Measurements from ENCODE around the gene KIAA2012. TPM values are rescaled to one million over a fixed set of nuclear protein-coding genes. Genes with fewer than 3 reads are reported as not detected.

KIAA2012 gene
- total and polyA plus RNA-seq, 4 donors = under 0.01 to 0.61 (median 0.42) TPM

- WGBS = 76% methylated on average over 9 of the region's 9 CpGs
- TF ChIP-seq ZBTB33 (IDR thresholded peaks at IDR 0.05) (no peak), RXRA (IDR thresholded peaks at IDR 0.05) (no peak), EGR1 (IDR thresholded peaks at IDR 0.05; ENCODE audit: low read depth in 2 of 2) (no peak), FOXA1 (IDR thresholded peaks at IDR 0.05) (no peak), TAF1 (conservative IDR thresholded peaks at IDR 0.05) (no peak), HNF4G (IDR thresholded peaks at IDR 0.05) (no peak), YY1 (IDR thresholded peaks at IDR 0.05) (no peak)
- H3K4me1 ChIP-seq (ENCODE audit: control insufficient read depth in 4 of 4, insufficient read depth in 4 of 4, low read length in 3 of 4) = no peaks in the 10 kb centered on the region
- no peak overlapping the region for H3K27ac ChIP-seq (ENCODE audit: low read depth in 1 of 2, low read length in 2 of 2)
- no peak overlapping the region for H3K9ac ChIP-seq (ENCODE audit: low read depth in 1 of 2, low read length in 2 of 2)
- DNase-seq (ENCODE audit: low spot score) = no peak
- H3K27me3 ChIP-seq (ENCODE audit: control insufficient read depth in 4 of 4, insufficient read depth in 4 of 4, low read length in 3 of 4) = no peaks in the 10 kb centered on the region
- no peak overlapping the region for H3K4me3 ChIP-seq (ENCODE audit: low read depth in 1 of 3, low read length in 3 of 3)
- H3K9me3 ChIP-seq (ENCODE audit: control insufficient read depth in 4 of 4, low read length in 3 of 4) = no peaks in the 10 kb centered on the region
- no peaks in the 10 kb centered on the region for H3K36me3 ChIP-seq (ENCODE audit: control insufficient read depth in 4 of 4, insufficient read depth in 3 of 4, low read depth in 1 of 4, low read length in 3 of 4)
These were observed 81.6 kb downstream of the KIAA2012 start for GRCh38 chr2:202154613-202155012.

- H3K4me3 ChIP-seq (ENCODE audit: low read depth in 1 of 3, low read length in 3 of 3) = no peak overlapping the region
- TF ChIP-seq JUND (IDR thresholded peaks at IDR 0.05) (no peak), FOXA1 (IDR thresholded peaks at IDR 0.05) (no peak), CTCF (IDR thresholded peaks at IDR 0.05; ENCODE audit: low read depth, low read length, missing input control) (no peak), ATF3 (IDR thresholded peaks at IDR 0.05) (no peak), HNF4G (IDR thresholded peaks at IDR 0.05) (no peak), RAD21 (IDR thresholded peaks at IDR 0.05) (no peak), RXRA (IDR thresholded peaks at IDR 0.05) (no peak), FOXA2 (IDR thresholded peaks at IDR 0.05) (no peak), HNF4A (conservative IDR thresholded peaks at IDR 0.05) (no peak), SP1 (IDR thresholded peaks at IDR 0.05) (no peak), ZBTB33 (IDR thresholded peaks at IDR 0.05) (no peak), YY1 (IDR thresholded peaks at IDR 0.05) (no peak), EGR1 (IDR thresholded peaks at IDR 0.05; ENCODE audit: low read depth in 2 of 2) (no peak), TAF1 (conservative IDR thresholded peaks at IDR 0.05) (no peak), NR2F2 (IDR thresholded peaks at IDR 0.05) (no peak), GABPA (IDR thresholded peaks at IDR 0.05 in 1 of 2, conservative IDR thresholded peaks at IDR 0.05 in 1 of 2) (no peak), MAX (IDR thresholded peaks at IDR 0.05) (no peak), REST (IDR thresholded peaks at IDR 0.05) (no peak)
- DNase-seq (ENCODE audit: low spot score) = no peak
- no peak overlapping the region for H3K27ac ChIP-seq (ENCODE audit: low read depth in 1 of 2, low read length in 2 of 2)
- H3K9ac ChIP-seq (ENCODE audit: low read depth in 1 of 2, low read length in 2 of 2) = no peak overlapping the region
- 76% methylated on average over 4 of the region's 4 CpGs for WGBS
- H3K4me1 ChIP-seq (ENCODE audit: control insufficient read depth in 4 of 4, insufficient read depth in 4 of 4, low read length in 3 of 4) = no peaks in the 10 kb centered on the region
- no peaks in the 10 kb centered on the region for H3K27me3 ChIP-seq (ENCODE audit: control insufficient read depth in 4 of 4, insufficient read depth in 4 of 4, low read length in 3 of 4)
- no peaks in the 10 kb centered on the region for H3K9me3 ChIP-seq (ENCODE audit: control insufficient read depth in 4 of 4, low read length in 3 of 4)
- no peaks in the 10 kb centered on the region for H3K36me3 ChIP-seq (ENCODE audit: control insufficient read depth in 4 of 4, insufficient read depth in 3 of 4, low read depth in 1 of 4, low read length in 3 of 4)
These were observed 84.3 kb downstream of the KIAA2012 start for GRCh38 chr2:202157211-202157990.
